DOHH2 (cell line): ENCODE results near the gene ARHGAP20.

Source experiments
- H3F3A ChIP-seq: fragments of 200-600 bp; sonication (generic), shearing (Covaris generic); 2 replicates; pipeline ENCODE4 v1.6.0; 2016; ENCODE audit warnings: antibody characterized with exemption, mild to moderate bottlenecking; ENCODE audit not compliant: control insufficient read depth, insufficient read depth
- H3K27ac ChIP-seq: fragments of 200-600 bp; sonication (generic); 2 replicates; pipeline ENCODE4 v1.5.1; 2014; ENCODE audit warnings: low read depth, mild to moderate bottlenecking, low read length, moderate library complexity
- H3K27me3 ChIP-seq: fragments of 200-600 bp; sonication (generic); 2 replicates; pipeline ENCODE4 v1.6.1; 2014; ENCODE audit warnings: mild to moderate bottlenecking, low read length, mixed read lengths; ENCODE audit not compliant: control insufficient read depth
- H3K36me3 ChIP-seq: fragments of 200-600 bp; sonication (generic); 2 replicates; pipeline ENCODE4 v1.6.1; 2014; ENCODE audit warnings: mild to moderate bottlenecking, low read length, moderate library complexity, mixed read lengths; ENCODE audit not compliant: control insufficient read depth
- H3K4me1 ChIP-seq: fragments of 200-600 bp; sonication (generic); 2 replicates; pipeline ENCODE4 v1.6.1; 2014; ENCODE audit warnings: mild to moderate bottlenecking, low read length, mixed read lengths; ENCODE audit not compliant: control insufficient read depth
- H3K4me2 ChIP-seq: fragments of 200-600 bp; sonication (generic); 2 replicates; pipeline ENCODE4 v1.6.0; 2014; ENCODE audit warnings: mild to moderate bottlenecking, low read length, moderate library complexity
- H3K4me3 ChIP-seq: fragments of 200-600 bp; sonication (generic); 2 replicates; pipeline ENCODE4 v1.5.1; 2014; ENCODE audit warnings: mild to moderate bottlenecking, low read length, mixed read lengths
- H3K79me2 ChIP-seq: fragments of 200-600 bp; sonication (generic); 2 replicates; pipeline ENCODE4 v1.6.1; 2014; ENCODE audit warnings: mild to moderate bottlenecking, low read length, mixed read lengths; ENCODE audit not compliant: control insufficient read depth
- H3K9me2 ChIP-seq: fragments of 200-600 bp; sonication (generic); replicated peaks from 2 replicates; pipeline ENCODE4 v1.6.1; 2014; ENCODE audit warnings: mild to moderate bottlenecking, low read length, mixed read lengths; ENCODE audit not compliant: control insufficient read depth
- H3K9me3 ChIP-seq: fragments of 200-600 bp; sonication (generic); 2 replicates; pipeline ENCODE4 v1.6.1; 2014; ENCODE audit warnings: antibody characterized with exemption, low read length, mixed read lengths; ENCODE audit not compliant: control insufficient read depth, insufficient read depth
- H4K20me1 ChIP-seq: fragments of 200-600 bp; sonication (generic); 2 replicates; pipeline ENCODE4 v1.6.0; 2014; ENCODE audit warnings: low read depth, mild to moderate bottlenecking, antibody characterized with exemption, low read length, moderate library complexity; ENCODE audit not compliant: control insufficient read depth, insufficient read depth
- EZH2phosphoT487 ChIP-seq: fragments of 200-600 bp; sonication (generic); IDR thresholded peaks from 2 replicates; pipeline ENCODE4 v1.6.1; 2017; ENCODE audit warnings: borderline replicate concordance, mild to moderate bottlenecking, antibody characterized with exemption, low read length, moderate library complexity, mixed read lengths
- TF ChIP-seq, protein P1 (sequence below): fragments of 200-600 bp; sonication (generic); IDR thresholded peaks from one replicate; pipeline ENCODE4 v1.5.1; 2014; ENCODE audit warnings: antibody characterized with exemption, mild to moderate bottlenecking, low read depth, low read length; ENCODE audit not compliant: poor library complexity, severe bottlenecking

Gene ARHGAP20

DNA sequence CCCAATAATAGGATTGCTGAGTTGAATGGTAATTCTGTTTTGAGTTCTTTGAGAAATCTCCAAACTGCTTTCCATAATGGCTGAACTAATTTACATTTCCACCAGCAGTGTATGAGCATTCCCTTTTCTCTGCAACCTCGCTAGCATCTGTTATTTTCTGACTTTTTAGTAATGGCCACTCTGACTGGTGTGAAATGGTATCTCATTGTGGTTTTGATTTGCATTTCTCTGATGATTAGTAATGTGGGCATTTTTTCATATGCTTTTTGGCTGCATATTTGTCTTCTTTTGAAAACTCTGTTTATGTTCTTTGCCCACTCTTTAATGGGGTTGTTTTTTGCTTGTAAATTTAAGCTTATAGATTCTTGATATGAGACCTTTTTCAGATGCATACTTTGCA is 185.1 kb downstream of the ARHGAP20 start:
- Histone ChIP-seq H3K79me2 (no peaks in the 10 kb centered on the region), H3K36me3 (no peaks in the 10 kb centered on the region), H3K4me2 (no peak overlapping the region), H4K20me1 (no peaks in the 10 kb centered on the region), H3F3A (no peaks in the 10 kb centered on the region), H3K4me1 (peaks cover 8% of the 10 kb centered on the region), H3K4me3 (no peak overlapping the region), H3K9me2 (no peaks in the 10 kb centered on the region), H3K27ac (no peak overlapping the region), H3K27me3 (no peaks in the 10 kb centered on the region), H3K9me3 (no peaks in the 10 kb centered on the region; the same call in 1 of the 2 replicates)
- no peak for TF ChIP-seq EZH2phosphoT487
- TF ChIP-seq, protein P1, sequence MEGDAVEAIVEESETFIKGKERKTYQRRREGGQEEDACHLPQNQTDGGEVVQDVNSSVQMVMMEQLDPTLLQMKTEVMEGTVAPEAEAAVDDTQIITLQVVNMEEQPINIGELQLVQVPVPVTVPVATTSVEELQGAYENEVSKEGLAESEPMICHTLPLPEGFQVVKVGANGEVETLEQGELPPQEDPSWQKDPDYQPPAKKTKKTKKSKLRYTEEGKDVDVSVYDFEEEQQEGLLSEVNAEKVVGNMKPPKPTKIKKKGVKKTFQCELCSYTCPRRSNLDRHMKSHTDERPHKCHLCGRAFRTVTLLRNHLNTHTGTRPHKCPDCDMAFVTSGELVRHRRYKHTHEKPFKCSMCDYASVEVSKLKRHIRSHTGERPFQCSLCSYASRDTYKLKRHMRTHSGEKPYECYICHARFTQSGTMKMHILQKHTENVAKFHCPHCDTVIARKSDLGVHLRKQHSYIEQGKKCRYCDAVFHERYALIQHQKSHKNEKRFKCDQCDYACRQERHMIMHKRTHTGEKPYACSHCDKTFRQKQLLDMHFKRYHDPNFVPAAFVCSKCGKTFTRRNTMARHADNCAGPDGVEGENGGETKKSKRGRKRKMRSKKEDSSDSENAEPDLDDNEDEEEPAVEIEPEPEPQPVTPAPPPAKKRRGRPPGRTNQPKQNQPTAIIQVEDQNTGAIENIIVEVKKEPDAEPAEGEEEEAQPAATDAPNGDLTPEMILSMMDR, result no peak
